Neural cell (in vitro differentiated cells): Measurements from ENCODE around the gene GABBR2.

ENCODE experiments used
- CTCF ChIP-seq: fragments of 450-650 bp; IDR thresholded peaks from 2 replicates; pipeline ENCODE4 v1.5.1; 2014; ENCODE audit warnings: antibody characterized with exemption, mild to moderate bottlenecking, moderate library complexity; ENCODE audit not compliant: poor library complexity, severe bottlenecking
- EP300 ChIP-seq: fragments of 450-650 bp; conservative IDR thresholded peaks from 2 replicates; pipeline ENCODE4 v1.6.1; 2014; ENCODE audit warnings: antibody characterized with exemption, mild to moderate bottlenecking, moderate library complexity; ENCODE audit not compliant: poor library complexity, severe bottlenecking
- EZH2 ChIP-seq: fragments of 200-600, 300-800 bp; shearing (Covaris generic), sonication (generic); IDR thresholded peaks from 2 replicates; pipeline ENCODE4 v1.6.1; 2014; ENCODE audit warnings: antibody characterized with exemption, low read length, borderline replicate concordance, mild to moderate bottlenecking; ENCODE audit not compliant: insufficient read depth, poor library complexity, severe bottlenecking
- MXI1 ChIP-seq: fragments of 450-650 bp; conservative IDR thresholded peaks from 2 replicates; pipeline ENCODE4 v1.6.1; 2014; ENCODE audit warnings: antibody characterized with exemption, mild to moderate bottlenecking; ENCODE audit not compliant: poor library complexity, severe bottlenecking
- REST ChIP-seq: IDR thresholded peaks from 2 replicates; pipeline ENCODE4 v1.6.1; 2012; ENCODE audit warnings: borderline replicate concordance

GRCh38 chr9:98589102-98589501 is 119.6 kb downstream of the GABBR2 start:
- TF ChIP-seq REST (no peak), CTCF (no peak), MXI1 (no peak), EP300 (no peak), EZH2 (no peak)
